IPS-11a (cell line): ENCODE measurements around the gene FUOM.
"Not testable (repeated sequence)": the region's sequence is repeated elsewhere in the genome, so short reads cannot be mapped to it uniquely, and the experiment has no call there.

Experiments
- H3K4me3 ChIP-seq: one replicate; pipeline ENCODE4 v1.5.1; 2013; ENCODE audit warnings: low read depth, low read length, control low read depth

Gene FUOM

DNA sequence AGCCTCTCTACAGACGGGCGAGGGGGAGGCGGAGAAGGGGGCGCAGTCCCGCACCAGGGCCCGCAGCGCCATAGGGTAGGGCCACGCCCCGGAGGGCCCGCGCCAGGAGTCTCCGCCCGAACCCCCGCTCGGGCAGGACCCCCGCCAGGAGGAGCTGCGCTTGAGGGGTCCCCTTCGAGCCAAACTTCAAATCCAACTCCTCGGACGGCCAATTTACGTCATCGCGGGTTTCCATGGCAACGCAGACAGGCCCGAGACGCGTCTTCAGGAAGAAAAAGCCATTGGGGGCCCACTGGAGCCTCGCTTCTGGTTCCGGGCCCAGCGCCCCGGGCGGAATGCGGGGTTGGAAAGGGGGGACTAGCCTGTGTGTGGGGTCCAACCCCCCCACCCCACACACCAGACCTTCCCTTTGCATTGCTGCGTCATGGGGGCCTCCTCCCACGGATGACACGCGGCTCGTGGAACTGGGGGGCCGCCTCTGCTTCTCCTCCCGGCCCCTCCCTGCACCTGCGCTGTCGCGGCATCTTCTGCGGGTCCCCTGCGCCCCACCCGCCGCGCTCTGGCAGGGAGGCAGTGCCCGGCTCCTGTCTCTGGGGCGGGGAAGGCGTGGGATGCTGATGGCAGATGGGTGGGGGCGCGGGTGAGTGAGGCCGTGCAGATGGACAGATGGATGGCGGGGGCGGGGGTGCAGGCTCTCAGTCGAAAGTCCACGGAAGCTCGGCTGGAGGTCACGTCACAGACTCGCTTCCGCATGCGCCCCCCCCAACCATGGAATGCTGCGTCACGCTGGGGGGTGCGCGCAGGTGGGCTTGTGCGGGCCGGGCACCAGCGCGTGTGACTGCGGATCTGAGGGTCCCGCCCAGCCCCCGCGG is 22.3 kb downstream of the FUOM start:
- peak overlapping the region; percentile 13 for H3K4me3 ChIP-seq

DNA sequence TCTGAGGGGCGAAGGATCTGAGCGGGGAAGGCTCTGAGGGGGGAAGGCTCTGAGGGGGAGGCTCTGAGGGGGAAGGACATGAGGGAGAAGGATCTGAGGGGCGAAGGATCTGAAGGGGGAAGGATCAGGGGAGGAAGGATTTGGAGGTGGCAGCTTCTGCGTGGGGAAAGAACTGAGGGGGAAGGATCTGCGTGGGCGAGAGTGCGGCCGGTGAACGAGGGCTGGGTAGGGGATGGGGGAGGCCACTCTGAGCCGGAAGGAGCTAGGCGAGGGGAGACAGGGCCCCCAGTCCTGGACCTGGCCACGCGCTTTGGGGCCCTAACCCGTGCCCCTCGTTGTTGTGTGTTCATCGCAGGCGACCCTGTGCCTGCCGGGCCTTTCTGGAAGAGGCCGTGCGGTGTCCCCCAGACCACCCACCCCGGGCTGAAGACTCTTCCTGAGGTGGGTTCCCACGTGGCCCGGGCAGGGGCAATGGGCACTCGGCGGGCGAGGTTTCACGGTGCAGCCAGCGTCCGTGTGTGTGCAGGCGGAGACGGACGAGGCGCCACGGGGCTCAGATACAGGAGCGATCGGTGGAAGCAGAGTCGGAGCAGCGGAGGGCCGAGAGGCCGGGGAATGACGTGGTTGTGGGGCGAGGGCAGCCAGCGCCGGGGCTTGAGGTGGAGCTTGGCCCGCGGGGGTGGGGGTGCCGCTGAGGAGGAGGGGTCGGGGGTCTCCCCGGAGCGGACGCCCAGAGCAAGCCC is 23.1 kb downstream of the FUOM start:
- H3K4me3 ChIP-seq = no peak overlapping the region

DNA sequence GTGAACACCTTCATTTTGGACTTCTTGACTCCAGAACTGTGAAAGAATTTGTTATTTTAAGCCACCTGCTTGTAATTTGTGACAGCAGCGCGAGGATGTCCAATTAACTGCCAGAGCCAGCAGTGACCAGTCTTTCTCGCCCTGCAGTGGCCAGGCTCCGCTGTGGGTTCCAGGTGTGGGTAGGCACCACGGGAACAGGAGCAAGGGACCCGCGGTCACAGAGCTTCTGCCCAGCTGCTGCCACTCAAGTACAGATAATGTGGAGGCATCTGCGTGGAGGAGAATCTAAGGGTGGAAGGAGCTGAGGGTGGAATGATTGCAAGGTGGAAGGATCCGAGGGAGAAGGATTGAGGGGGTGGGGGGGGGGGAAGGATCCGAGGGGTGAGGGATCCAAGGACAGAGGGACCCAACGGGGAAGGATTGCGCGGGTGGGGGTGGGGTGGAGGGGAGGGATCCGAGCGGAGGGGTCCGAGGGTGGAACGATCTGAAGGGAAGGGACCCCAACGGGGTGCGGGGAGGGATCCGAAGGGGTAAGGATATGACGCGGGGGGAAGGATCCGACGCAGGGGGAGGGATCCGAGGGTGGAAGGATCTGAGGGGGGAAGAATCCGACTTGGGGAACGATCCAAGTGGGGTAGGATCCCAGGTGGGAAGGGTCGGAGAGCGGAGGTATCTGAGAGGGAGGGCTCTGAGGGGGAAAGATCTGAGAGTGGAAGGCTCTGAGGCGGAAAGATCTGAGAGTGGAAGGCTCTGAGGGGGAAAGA is 24.7 kb downstream of the FUOM start:
- H3K4me3 ChIP-seq = no peak overlapping the region

DNA sequence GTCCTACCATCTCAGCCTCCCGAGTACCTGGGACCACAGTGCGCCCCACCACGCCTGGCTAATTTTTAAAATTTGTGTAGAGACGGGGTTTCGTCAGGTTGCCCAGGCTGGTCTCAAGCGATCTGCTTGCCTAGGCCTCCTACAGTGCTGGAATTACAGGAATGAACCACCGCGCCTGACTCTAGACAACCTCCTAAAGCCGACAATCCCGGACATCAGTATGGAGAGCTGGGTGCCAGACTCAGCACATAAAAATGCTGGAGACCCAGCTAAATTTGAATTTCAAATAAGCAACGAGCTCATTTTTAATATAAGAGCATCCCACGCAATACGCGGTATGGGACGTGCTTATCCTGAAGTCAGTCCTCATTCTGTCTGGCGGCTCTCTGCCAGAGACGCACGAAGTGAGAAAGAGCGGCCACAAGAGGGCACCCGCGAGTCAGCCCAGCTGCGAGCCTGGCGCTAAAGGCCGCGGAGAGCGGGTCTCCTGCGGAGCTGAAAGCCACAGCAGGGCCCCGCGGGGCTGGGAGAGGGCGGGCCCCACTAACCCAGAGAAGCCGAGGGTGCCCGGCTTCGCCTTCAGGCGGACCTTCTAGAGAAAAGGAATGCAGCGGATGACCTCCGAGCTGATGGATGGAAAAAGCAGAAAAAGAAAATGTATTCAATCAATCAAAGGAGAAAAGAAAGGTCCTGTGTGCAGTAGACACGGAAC is 28.2 kb downstream of the FUOM start:
- no peak overlapping the region for H3K4me3 ChIP-seq

DNA sequence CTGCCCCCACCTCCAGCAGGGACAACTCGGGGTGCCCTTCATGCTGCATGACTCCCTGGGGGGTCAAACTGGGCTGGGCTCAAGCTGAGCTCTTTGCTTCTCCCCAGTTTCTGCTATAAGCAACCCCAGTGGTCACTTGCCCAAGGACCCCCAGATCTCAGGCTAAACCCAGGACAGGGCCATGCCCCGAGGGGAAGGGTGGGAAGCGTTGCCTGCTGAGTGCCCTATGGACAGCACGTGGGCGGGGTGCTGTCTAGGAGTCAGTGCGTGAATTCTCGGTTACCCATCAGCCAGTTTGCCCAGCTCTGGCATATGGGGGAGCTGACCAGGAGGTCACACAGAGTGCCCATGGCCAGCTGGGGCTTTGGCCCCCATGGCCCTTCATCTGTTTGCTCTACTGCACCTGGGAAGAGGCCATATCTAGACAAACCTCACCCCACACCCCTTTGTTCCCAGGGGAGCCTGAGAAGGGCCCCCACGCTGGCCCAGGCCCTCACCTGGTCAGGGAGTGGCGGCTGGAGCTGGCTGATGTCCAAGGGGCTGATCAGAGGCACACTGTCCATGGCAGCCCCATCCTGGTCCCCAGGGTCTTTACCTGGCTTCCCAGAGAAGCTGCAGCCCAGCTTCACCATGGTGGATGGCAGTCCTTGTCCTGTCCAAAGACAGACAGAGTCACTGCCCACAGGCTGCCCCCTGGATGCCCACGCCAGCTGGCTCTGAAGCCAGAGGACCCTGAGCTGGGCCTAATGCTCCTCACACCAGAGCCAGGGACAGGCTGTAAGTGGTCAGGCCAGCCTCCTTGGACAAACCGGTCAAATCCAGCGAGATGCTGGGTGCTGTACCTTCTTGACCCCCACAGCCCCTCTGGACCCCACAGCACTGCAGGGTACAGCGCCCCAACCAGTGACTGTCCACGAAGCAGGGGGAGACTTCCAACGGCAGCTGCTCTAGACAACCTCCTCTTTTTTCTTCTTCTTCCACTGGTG is 29.2 kb downstream of the FUOM start:
- no peak overlapping the region for H3K4me3 ChIP-seq

DNA sequence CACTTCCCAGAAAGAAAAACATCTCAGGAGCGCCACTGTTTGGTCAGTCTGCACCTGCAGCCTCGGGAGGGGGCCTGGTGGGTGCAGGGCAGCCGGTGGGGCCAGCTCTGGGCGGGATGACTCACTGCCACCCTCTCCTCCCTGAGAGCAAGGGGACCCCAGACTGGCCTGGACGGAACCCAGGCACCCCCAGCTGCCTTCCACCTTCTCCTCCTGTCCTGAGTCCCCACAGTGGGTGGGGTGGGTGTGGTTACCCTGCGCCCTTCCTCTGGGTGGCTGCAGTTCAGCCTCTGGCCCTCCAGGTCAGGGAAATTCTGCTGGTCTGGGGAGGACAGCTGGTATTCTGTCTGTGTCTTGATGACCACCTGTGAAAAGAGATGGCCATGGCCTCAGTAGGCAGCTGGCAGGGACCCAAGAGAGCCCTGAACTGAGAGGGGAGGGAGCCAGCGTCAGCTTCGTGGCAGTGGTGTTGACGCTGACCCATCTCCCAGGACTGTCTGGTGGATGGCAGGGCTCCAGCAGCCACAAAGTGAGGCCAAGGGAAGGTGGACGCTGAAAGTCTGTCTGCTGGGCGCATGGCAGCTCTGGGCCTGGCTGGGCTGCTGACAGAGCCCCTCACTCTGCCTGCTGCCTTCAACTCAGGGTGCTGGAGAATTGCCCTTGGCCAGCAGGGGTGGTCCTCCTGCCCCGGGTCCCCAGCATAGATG is 30.0 kb downstream of the FUOM start:
- H3K4me3 ChIP-seq = no peak overlapping the region

DNA sequence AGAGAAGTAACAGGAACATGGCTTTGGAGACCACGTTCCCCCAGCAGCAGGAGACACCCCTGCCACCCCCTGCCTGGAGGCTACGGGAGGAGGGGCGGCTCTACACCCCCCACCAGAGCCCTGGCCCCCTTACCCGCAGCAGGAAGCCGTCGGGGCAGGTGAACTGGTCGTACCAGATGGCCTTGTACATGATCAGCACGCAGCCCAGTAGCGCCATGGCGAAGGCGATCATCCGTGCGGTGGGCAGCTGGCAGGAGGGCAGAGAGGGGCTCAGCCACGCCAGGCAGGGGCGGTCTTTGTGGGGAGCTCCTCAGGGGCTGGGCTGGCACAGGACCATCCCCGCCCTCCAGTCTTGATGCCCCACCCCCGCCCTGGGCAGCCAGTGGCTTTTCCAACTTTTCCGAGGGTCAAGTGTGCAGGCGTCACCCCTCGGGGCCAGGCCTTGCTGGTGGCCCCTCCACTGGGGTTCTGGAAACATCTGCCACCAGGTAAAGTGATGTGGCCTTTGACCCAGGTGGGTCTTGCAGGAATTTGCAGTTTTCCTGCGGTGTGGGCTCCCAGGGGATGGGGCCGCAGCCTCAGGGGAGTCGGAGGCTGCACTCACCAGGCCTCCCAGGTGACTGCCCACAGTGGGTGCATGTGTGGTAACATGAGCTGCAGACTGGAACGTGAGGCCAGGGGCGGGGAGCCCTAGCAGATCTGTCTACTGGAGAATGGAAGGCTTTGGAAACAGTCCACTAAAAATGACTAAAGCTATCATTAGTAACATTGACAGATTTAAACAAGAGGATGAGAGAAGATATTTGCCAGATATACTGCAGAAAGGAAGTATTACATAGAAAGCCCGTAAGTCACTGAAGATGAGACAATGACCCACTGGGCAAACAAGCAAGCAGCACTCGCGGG is 30.8 kb downstream of the FUOM start:
- H3K4me3 ChIP-seq = no peak overlapping the region

DNA sequence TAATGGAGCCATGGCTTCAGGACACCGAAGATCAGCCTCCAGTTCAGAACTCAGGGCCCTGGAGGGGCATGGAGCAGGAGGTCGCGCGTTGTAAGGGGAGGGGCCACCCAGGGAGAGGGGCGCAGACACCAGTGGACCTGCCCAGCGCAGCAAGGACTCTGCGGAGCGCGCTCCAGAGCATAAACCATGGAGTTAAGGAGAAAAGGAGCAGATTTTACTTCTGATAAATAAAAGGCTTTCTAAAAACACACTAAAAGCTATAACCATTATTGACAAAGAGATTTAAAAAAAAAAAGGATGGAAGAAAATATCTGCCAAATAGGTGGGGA is 31.6 kb downstream of the FUOM start:
- peak overlapping the region; percentile 47 for H3K4me3 ChIP-seq

DNA sequence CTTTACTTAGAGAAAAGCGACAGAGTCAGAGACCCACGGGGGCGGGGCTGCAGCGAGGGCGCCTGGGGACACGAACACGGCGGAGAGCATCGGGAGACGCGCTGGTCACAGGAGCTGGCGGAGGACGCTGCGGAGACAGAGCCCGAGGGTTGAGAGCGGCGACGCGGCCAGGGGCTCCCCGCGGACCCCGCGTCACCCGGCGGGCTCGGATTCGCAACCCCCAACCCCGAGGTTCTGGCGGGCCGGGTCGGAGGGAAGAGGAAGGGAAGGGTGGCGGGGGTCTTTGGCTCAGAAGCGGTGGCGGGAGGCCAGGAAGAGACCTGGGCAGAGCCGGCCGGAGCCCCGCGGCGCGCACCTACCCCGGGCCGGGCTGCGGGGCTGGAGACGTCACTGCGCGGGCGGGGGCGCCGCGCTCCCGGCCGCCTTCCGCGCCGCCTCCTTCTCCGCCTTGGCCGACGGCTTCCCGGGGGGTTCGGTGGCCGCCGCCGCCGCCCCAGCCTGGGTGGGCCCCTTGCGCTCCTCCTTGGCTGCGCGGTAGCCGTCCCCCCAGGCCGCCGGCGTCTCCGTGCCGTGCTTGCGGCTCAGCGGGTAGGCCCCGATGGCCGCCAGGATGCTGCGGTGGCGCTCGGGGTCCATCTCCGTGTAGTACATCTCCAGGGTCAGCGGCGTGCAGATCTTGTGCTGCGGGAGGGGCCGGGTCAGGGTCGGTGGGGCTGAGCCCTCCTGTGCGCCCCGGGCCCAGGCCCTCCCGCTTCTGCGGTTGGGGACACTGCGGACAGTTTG is 32.2 kb downstream of the FUOM start:
- peak overlapping the region; percentile 47 for H3K4me3 ChIP-seq

DNA sequence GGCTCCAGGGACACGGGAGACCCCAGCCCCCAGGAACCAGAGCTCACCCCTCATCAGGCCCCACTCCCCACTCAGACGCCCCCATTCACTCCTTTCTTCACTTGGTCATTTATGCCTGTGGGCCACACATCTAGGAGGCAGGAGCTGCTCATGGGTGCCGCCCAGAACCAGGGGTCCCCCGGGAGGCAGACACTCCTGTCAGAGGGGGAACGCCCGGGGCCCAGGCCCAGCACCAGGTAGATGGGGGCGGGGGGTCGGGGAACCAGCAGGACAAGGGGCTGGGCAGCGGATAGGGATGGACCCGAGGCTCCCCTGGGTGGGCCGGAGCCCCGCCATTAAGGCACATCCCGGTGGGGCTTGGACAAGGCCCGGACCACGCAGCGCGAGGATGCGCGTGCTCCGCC is 33.0 kb downstream of the FUOM start:
- no peak overlapping the region for H3K4me3 ChIP-seq

DNA sequence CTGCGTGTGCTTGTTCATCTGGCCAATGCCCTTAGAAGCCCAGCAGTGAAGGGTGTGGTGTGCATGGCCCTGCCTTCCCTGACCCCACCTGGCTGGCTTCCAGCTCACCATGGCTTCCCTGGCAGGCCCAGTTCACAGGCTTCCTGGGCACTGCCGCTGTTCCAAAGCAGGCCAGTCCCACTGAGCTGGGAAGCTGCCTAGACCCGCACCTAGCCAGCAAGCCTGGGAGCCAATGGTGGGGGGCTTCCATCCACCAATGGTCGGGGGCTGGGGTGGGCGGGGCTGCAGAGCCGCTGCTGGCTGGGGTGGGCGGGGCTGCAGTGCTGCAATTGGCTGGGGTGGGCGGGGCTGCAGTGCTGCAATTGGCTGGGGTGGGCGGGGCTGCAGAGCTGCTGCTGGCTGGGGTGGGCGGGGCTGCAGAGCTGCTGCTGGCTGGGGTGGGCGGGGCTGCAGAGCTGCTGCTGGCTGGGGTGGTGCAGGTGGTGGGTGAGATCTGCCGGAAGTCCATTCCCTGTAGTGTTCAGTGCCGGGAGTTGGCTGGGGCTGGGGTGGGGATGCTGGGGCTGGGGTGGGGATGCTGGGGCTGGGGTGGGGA is 33.5 kb downstream of the FUOM start:
- no peak overlapping the region for H3K4me3 ChIP-seq

DNA sequence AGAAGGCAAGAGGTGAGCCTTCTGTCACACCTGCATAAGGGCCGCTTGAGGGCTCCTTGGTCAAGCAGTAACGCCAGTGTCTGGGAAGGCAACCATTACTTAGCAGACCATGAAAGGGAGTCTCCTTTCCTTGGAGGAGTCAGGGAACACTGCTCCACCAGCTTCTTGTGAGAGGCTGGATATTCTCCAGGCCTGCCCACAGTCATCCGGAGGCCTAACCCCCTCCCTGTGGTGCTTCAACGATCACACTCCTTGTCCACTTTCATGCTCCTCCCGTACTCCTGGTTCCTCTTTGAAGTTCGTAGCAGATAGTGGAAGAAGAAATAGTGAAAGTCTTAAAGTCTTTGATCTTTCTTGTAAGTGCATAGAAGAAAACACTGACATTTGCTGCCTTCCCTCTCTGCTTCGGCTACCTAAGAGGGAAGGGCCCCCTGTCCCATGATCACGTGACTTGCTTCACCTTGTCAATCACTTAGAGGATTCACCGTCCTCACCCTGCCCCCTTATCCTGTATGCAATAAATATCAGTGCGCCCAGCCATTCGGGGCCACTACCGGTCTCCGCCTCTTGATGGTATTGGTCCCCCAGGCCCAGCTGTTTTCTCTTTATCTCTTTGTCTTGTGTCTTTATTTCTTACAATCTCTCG is 35.6 kb downstream of the FUOM start:
- H3K4me3 ChIP-seq = not testable (repeated sequence)

DNA sequence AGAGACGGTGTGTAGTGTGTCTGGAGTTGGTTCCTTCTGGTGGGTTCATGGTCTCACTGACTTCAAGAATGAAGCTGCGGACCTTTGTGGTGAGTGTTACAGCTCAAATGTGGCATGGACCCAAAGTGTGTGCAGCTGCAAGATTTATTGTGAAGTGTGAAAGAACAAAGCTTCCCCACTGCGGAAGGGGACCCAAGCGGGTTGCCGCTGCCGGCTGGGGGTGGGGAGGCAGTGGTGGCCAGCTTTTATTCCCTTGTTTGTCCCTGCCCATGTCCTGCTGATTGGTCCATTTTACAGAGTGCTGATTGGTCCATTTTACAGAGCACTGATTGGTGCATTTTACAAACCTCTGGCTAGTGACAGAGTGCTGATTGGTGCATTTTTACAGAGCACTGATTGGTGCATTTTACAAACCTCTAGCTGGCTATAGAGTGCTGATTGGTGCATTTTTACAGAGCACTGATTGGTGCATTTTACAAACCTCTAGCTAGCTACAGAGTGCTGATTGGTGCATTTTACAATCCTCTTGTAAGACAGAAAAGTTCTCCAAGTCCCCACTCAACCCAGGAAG is 36.9 kb downstream of the FUOM start:
- not testable (repeated sequence) for H3K4me3 ChIP-seq

DNA sequence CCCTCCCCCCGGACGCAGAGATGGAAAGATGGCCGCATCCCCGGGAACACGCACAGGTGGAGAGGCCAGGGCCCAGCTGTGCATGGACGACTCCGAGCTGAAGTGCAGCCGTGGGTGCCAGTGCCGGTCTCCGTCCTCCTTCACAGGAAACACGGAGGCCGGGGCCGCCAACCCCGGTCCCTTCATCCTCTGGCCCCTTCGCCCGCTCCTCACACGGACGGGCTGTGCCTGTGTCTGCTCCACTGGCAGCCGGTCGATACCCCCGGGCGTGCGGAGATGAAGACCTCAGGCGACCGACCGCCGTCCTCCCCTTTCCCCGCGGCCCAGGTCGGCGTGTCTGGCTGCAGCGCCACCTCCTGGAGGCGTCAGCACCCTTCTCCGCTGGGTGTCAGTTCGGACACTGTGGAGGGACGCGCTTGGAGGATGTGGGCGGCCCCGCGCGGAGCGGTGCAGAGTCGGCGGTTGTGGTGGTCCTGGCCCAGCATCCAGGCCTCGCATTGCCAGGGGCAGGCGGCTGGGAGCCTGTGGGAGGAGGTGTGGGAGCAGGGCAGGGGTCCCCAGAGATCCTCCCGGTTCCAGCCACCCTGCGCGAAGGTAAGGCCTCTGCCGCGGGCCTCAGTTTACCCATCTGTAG is 39.2 kb downstream of the FUOM start:
- H3K4me3 ChIP-seq = peak overlapping the region; percentile 35

DNA sequence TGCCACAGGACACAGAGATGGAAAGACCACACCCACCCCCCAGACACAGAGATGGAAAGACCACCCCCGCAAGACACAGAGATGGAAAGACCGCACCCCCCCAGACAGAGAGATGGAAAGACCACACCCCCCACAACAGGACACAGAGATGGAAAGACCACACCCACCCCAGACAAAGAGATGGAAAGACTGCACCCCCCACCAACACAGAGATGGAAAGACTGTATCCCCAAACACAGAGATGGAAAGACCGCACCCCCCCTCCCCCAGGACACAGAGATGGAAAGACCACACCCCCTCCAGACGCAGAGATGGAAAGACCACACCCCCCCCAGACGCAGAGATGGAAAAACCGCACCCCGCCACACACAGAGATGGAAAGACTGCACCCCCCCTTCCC is 41.1 kb downstream of the FUOM start:
- no peak overlapping the region for H3K4me3 ChIP-seq

DNA sequence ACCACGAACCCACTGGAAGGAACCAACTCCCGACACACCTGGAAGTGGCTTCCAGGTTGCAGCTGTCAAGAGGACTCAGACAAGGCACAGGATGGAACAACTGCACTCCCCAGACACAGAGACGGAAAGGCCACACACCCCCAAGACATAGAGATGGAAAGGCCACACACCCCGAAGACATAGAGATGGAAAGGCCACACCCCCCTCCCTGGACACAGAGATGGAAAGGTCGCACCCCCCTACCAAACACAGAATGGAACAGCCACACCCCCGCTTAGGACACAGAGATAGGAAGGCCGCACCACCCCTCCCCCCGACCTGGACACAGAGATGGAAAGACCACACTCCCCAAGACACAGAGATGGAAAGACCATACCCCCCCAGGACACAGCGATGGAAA is 41.6 kb downstream of the FUOM start:
- no peak overlapping the region for H3K4me3 ChIP-seq
